HG02798 (cell line): ENCODE data around the gene TDRKH.

Experiments
- ATAC-seq: cut with Tn5 transposase; IDR thresholded peaks from one replicate; pipeline ENCODE4 v1.9.1; 2021; ENCODE audit warnings: mild to moderate bottlenecking; ENCODE audit not compliant: unreplicated experiment, poor library complexity

TDRKH gene

GRCh38 chr1:151728151-151729054 lies 61.9 kb downstream of the TDRKH start:
- no peak for ATAC-seq

GRCh38 chr1:151723726-151724370 lies 66.5 kb downstream of the TDRKH start:
- no peak for ATAC-seq
